SK-N-SH (cell line): ENCODE data around the gene SH3BP1.

Source experiments
- CTCF ChIP-seq: fragments of 200-600 bp; sonication (generic); IDR thresholded peaks from 2 replicates; pipeline ENCODE4 v1.6.1; 2017; ENCODE audit warnings: antibody characterized with exemption, mild to moderate bottlenecking, moderate library complexity
- NRF1 ChIP-seq: IDR thresholded peaks from 2 replicates; pipeline ENCODE4 v1.6.1; 2012; ENCODE audit warnings: low read depth, mild to moderate bottlenecking, low read length
- POLR2AphosphoS5 ChIP-seq: IDR thresholded peaks from 2 replicates; pipeline ENCODE4 v1.6.1; 2012; ENCODE audit warnings: low read depth, low read length
- RCOR1 ChIP-seq: fragments of 150-350 bp; IDR thresholded peaks from 2 replicates; pipeline ENCODE4 v1.6.1; 2017; ENCODE audit warnings: antibody characterized with exemption, low read length

- no peak for TF ChIP-seq CTCF
- TF ChIP-seq RCOR1, result no peak
- TF ChIP-seq POLR2AphosphoS5, result no peak
- no peak for TF ChIP-seq NRF1
These were observed 7.9 kb upstream of the SH3BP1 start for GRCh38 chr22:37631448-37632173.
